T-helper 2 cell treated with Interferon-gamma antibody and Interleukin-4, amounts not matched to agents 5 μg/mL and 100 μg/mL, for 36 hours (primary cell): ENCODE results near the gene TMEM38B.
"Not testable (repeated sequence)": the region's sequence is repeated elsewhere in the genome, so short reads cannot be mapped to it uniquely, and the experiment has no call there.

Source experiments
- DNase-seq: peaks from one replicate; pipeline ENCODE4 v3.0.0; 2021; ENCODE audit warnings: low spot score
- H3K27ac Mint-ChIP-seq: one replicate; pipeline ENCODE4 v1.8.0; 2021; ENCODE audit warnings: mild to moderate bottlenecking, mixed read lengths
- H3K27me3 Mint-ChIP-seq: one replicate; pipeline ENCODE4 v1.8.0; 2021; ENCODE audit warnings: low read depth, mixed read lengths
- H3K36me3 Mint-ChIP-seq: one replicate; pipeline ENCODE4 v1.8.0; 2021; ENCODE audit warnings: low read depth, mixed read lengths
- H3K4me1 Mint-ChIP-seq: one replicate; pipeline ENCODE4 v1.8.0; 2021; ENCODE audit warnings: low read depth, mixed read lengths
- H3K4me3 Mint-ChIP-seq: one replicate; pipeline ENCODE4 v1.8.0; 2022; ENCODE audit warnings: mild to moderate bottlenecking, moderate library complexity, mixed read lengths
- H3K9me3 Mint-ChIP-seq: one replicate; pipeline ENCODE4 v1.8.0; 2021; ENCODE audit warnings: mixed read lengths

TMEM38B gene

GRCh38 chr9:105786796-105787195 lies 92.5 kb downstream of the TMEM38B start:
- not testable (repeated sequence) for H3K4me3 Mint-ChIP-seq, H3K27me3 Mint-ChIP-seq, H3K4me1 Mint-ChIP-seq, DNase-seq, H3K36me3 Mint-ChIP-seq, H3K27ac Mint-ChIP-seq
- peaks cover 40% of the 10 kb centered on the region for H3K9me3 Mint-ChIP-seq

DNA sequence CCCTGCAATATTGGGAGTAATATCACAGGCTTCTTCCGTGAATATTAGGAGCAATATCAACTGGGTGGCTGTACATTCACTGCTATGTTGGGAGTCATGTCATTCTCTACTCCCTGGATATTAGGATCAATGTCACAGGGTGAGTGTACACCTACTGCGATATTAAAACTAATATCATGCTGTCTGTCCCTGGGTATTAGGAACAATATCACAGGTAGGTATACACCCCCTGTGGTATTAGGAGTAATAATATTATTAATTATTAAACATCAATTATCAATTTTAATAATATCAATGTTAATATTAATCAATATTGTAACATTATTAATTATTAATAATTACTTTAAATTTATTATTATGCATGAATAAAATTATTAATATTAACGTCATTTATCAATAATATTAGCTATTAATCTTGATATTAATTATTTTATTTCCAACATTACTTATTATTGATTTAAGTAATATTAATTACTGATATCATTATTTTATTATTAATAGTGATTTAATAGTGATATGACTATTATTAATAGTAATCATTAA lies 121.9 kb downstream of the TMEM38B start:
- no peak overlapping the region for H3K4me3 Mint-ChIP-seq
- no peaks in the 10 kb centered on the region for H3K4me1 Mint-ChIP-seq
- no peaks in the 10 kb centered on the region for H3K27me3 Mint-ChIP-seq
- no peak overlapping the region for H3K27ac Mint-ChIP-seq
- peaks cover 18% of the 10 kb centered on the region for H3K9me3 Mint-ChIP-seq
- H3K36me3 Mint-ChIP-seq, result no peaks in the 10 kb centered on the region
- no peak for DNase-seq

DNA sequence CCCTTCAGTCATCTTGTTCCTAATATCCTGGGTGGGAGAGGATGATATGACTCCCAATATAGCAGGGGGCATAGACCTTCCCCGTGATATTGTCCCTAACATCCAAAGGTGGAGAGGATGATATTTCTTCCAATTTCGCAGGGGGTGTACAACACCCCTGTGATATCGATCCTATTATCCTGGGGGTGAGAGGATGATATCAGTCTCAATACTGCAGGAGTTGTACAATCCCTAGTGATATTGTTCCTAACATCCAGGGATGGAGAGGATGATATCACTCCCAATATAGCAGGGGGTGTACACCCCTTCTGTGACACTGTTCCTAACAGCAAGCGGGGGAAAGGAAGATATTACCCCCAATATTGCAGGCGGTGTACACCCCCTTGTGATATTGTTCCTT lies 122.6 kb downstream of the TMEM38B start:
- Mint-ChIP-seq H3K27ac (no peak overlapping the region), H3K4me3 (no peak overlapping the region), H3K4me1 (no peaks in the 10 kb centered on the region), H3K36me3 (no peaks in the 10 kb centered on the region), H3K27me3 (no peaks in the 10 kb centered on the region), H3K9me3 (peaks cover 11% of the 10 kb centered on the region)
- DNase-seq, result no peak

GRCh38 chr9:105818903-105819302 lies 124.6 kb downstream of the TMEM38B start:
- Mint-ChIP-seq H3K9me3 (peaks cover 7% of the 10 kb centered on the region), H3K27me3 (no peaks in the 10 kb centered on the region), H3K4me3 (no peak overlapping the region), H3K36me3 (no peaks in the 10 kb centered on the region), H3K27ac (no peak overlapping the region), H3K4me1 (no peaks in the 10 kb centered on the region)
- no peak for DNase-seq

- Mint-ChIP-seq H3K27me3 (no peaks in the 10 kb centered on the region), H3K4me3 (no peak overlapping the region), H3K9me3 (peaks cover 3% of the 10 kb centered on the region), H3K27ac (no peak overlapping the region), H3K36me3 (no peaks in the 10 kb centered on the region), H3K4me1 (no peaks in the 10 kb centered on the region)
- DNase-seq, result no peak
Measured at GRCh38 chr9:105822814-105823213, 128.5 kb downstream of the TMEM38B start.
